Measurements from ENCODE around the gene COL13A1.
A peak's percentile ranks its signal among the peaks of the same experiment; 100 is the strongest.

The COL13A1 gene

DNA sequence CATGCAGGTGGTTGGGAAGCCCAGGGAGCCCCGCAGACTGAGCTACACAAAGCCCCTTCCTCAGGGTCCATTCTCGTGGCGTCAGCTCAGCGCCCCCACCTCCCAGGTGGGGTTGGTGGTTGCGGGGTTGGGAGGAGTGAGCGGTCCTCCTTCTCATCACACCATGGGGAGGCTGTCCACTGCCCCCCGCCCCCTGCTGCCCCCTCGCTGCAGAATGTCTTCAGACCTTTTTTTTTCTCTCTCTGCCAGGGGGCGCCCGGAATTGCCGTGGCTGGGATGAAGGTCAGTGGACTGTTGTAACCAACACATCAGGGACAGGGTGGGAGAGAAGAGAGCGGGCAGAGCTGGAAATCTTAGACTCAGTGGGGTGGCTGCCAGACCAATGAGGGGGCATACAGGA is 116.3 kb downstream of the COL13A1 start:
- ChIA-PET POLR2A (no interaction called here), CTCF (interaction anchor here (0.8 to 1.8 kb wide), 3 partner anchors 10 to 274 kb away, joined by 3 to 4 read pairs (median 3); no protein-coding TSS in a partner anchor)
- Histone ChIP-seq H3K9me3 (ENCODE audit: control extremely low read depth in 1 of 5, control insufficient read depth in 4 of 5, insufficient read depth in 2 of 5, low read depth in 1 of 5, low read length in 4 of 5) (no peaks in the 10 kb centered on the region), H3K4me1 (ENCODE audit: control extremely low read depth in 1 of 4, control insufficient read depth in 4 of 4, insufficient read depth in 4 of 4, low read length in 3 of 4) (no peaks in the 10 kb centered on the region), H3K27ac (ENCODE audit: insufficient read depth in 1 of 2, low read depth in 1 of 2, low read length in 2 of 2, poor library complexity in 1 of 2, severe bottlenecking in 2 of 2) (no peak overlapping the region), H3K27me3 (replicated peaks in 2 of 5; ENCODE audit: control insufficient read depth in 4 of 5, insufficient read depth in 5 of 5, low read length in 4 of 5) (peaks cover 0 to 2% (median 0%) of the 10 kb centered on the region in 5 experiments), H3K4me3 (ENCODE audit: control insufficient read depth in 1 of 7, extremely low read depth in 1 of 7, insufficient read depth in 4 of 7, low read depth in 2 of 7, low read length in 6 of 7) (no peak overlapping the region), H3K36me3 (ENCODE audit: control insufficient read depth in 4 of 4, insufficient read depth in 4 of 4, low read length in 3 of 4) (no peaks in the 10 kb centered on the region)
- WGBS (ENCODE audit: insufficient coverage) = 100% methylated on average over 1 of the region's 12 CpGs
- no peak for DNase-seq

DNA sequence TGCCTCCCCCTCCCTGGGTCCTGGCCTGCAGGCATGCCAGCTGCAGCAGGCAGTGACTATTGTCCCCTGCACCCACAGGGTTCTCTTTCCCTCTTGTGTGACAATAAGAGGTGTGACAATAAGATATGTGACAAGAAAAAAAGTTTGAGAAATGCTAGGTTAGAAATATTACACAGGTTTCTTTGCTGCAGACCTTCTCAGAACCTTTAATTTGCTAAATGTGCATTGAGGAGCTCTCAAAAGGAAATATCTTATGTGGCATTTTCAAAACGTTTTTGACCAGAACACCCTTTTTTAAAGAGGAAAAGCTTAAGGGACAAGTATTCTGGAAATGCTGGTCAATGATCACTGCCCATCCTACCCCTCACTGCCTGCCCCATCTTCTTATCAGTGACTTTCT is 117.5 kb downstream of the COL13A1 start:
- Histone ChIP-seq H3K4me3 (ENCODE audit: control insufficient read depth in 1 of 7, extremely low read depth in 1 of 7, insufficient read depth in 4 of 7, low read depth in 2 of 7, low read length in 6 of 7) (no peak overlapping the region), H3K9me3 (ENCODE audit: control extremely low read depth in 1 of 5, control insufficient read depth in 4 of 5, insufficient read depth in 2 of 5, low read depth in 1 of 5, low read length in 4 of 5) (no peaks in the 10 kb centered on the region), H3K27me3 (replicated peaks in 2 of 5; ENCODE audit: control insufficient read depth in 4 of 5, insufficient read depth in 5 of 5, low read length in 4 of 5) (peaks cover 0 to 2% (median 0%) of the 10 kb centered on the region in 5 experiments), H3K4me1 (ENCODE audit: control extremely low read depth in 1 of 4, control insufficient read depth in 4 of 4, insufficient read depth in 4 of 4, low read length in 3 of 4) (no peaks in the 10 kb centered on the region), H3K36me3 (ENCODE audit: control insufficient read depth in 4 of 4, insufficient read depth in 4 of 4, low read length in 3 of 4) (no peaks in the 10 kb centered on the region), H3K27ac (ENCODE audit: insufficient read depth in 1 of 2, low read depth in 1 of 2, low read length in 2 of 2, poor library complexity in 1 of 2, severe bottlenecking in 2 of 2) (no peak overlapping the region)
- ChIA-PET CTCF (no interaction called here), POLR2A (no interaction called here)
- no peak for DNase-seq
- 17% methylated on average over 1 of the region's 1 CpG for WGBS (ENCODE audit: insufficient coverage)

DNA sequence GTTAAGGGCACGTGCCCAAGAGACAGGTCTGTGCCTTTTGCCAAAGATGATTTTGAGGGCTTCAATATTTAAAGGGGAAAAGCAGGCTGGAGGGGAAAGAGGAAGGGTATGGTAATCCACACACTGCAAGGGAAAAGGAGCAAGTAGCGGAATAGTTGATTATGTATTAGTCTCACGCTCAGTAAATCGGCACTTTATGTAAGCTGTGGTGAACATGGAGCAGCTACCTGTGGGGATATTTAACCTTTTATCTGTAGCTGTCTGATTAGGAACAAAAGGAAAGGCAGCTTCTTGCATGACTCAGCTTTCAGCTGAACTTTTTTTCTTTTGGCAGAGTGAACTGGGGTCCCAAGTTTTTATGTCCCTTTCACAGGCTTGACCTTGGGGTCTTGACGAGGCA is 123.4 kb downstream of the COL13A1 start:
- no peak overlapping the region for H3K4me3 ChIP-seq (ENCODE audit: control insufficient read depth in 1 of 7, extremely low read depth in 1 of 7, insufficient read depth in 4 of 7, low read depth in 2 of 7, low read length in 6 of 7)
- WGBS (ENCODE audit: insufficient coverage) = 81% methylated on average over 5 of the region's 5 CpGs
- H3K9me3 ChIP-seq (ENCODE audit: control extremely low read depth in 1 of 5, control insufficient read depth in 4 of 5, insufficient read depth in 2 of 5, low read depth in 1 of 5, low read length in 4 of 5) = peaks cover 0 to 6% (median 0%) of the 10 kb centered on the region in 5 experiments
- no peaks in the 10 kb centered on the region for H3K4me1 ChIP-seq (ENCODE audit: control extremely low read depth in 1 of 4, control insufficient read depth in 4 of 4, insufficient read depth in 4 of 4, low read length in 3 of 4)
- no peak for DNase-seq
- H3K27me3 ChIP-seq (replicated peaks in 2 of 5; ENCODE audit: control insufficient read depth in 4 of 5, insufficient read depth in 5 of 5, low read length in 4 of 5) = peaks cover 0 to 6% (median 0%) of the 10 kb centered on the region in 5 experiments
- ChIA-PET CTCF (interaction anchor here (1.0 to 1.1 kb wide), 2 partner anchors 9 to 11 kb away, joined by 3 to 4 read pairs; no protein-coding TSS in a partner anchor), POLR2A (no interaction called here)
- no peaks in the 10 kb centered on the region for H3K36me3 ChIP-seq (ENCODE audit: control insufficient read depth in 4 of 4, insufficient read depth in 4 of 4, low read length in 3 of 4)
- H3K27ac ChIP-seq (ENCODE audit: insufficient read depth in 1 of 2, low read depth in 1 of 2, low read length in 2 of 2, poor library complexity in 1 of 2, severe bottlenecking in 2 of 2) = no peak overlapping the region

DNA sequence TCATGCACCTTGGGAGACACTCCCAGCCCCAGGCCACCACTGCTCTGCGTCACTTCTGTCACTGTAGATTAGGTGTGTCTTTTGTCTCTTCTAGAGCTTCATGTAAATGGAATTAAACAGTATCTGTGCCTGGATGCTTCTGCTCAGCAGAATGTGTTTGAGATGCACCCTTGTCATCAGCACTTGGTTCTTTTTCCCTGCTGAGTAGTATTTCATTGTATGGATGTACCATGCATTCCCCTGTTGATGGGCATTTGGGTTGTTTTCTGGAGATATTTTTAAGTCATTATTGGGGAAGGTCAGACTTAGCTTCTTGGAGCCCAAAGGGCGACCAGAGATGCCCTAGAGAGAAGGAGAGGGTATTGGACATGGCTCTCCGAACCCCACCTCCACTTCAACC is 126.6 kb downstream of the COL13A1 start:
- Histone ChIP-seq H3K4me3 (ENCODE audit: control insufficient read depth in 1 of 7, extremely low read depth in 1 of 7, insufficient read depth in 4 of 7, low read depth in 2 of 7, low read length in 6 of 7) (no peak overlapping the region), H3K27ac (ENCODE audit: insufficient read depth in 1 of 2, low read depth in 1 of 2, low read length in 2 of 2, poor library complexity in 1 of 2, severe bottlenecking in 2 of 2) (no peak overlapping the region), H3K9me3 (ENCODE audit: control extremely low read depth in 1 of 5, control insufficient read depth in 4 of 5, insufficient read depth in 2 of 5, low read depth in 1 of 5, low read length in 4 of 5) (peaks cover 0 to 6% (median 0%) of the 10 kb centered on the region in 5 experiments), H3K4me1 (ENCODE audit: control extremely low read depth in 1 of 4, control insufficient read depth in 4 of 4, insufficient read depth in 4 of 4, low read length in 3 of 4) (no peaks in the 10 kb centered on the region), H3K27me3 (replicated peaks in 2 of 5; ENCODE audit: control insufficient read depth in 4 of 5, insufficient read depth in 5 of 5, low read length in 4 of 5) (peaks cover 0 to 4% (median 0%) of the 10 kb centered on the region in 5 experiments), H3K36me3 (ENCODE audit: control insufficient read depth in 4 of 4, insufficient read depth in 4 of 4, low read length in 3 of 4) (no peaks in the 10 kb centered on the region)
- 90% methylated on average over 2 of the region's 3 CpGs for WGBS (ENCODE audit: insufficient coverage)
- no peak for DNase-seq
- CTCF ChIA-PET = interaction anchor here (1.0 kb wide), 1 partner anchor 11 kb away, joined by 3 read pairs; no protein-coding TSS in a partner anchor
- POLR2A ChIA-PET = no interaction called here

DNA sequence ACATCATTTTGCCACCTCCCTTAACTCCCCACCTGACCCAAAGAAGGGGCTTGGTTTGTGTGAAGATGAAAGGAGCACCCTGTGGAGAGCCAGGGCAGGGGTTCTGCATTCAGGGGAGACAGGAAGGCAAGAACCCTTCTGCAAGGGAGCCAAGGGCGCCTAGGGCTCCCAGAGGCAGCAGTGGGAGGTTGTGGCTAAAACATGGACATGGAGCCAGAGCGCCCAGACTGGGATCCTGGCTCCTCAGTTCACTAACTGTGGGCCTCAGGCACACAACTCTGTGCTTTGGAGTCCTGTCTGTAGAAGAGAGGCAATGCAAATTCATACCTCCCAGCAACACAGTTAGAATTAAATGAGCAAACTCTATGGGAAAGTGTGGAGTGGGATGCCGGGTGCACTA is 127.9 kb downstream of the COL13A1 start:
- Histone ChIP-seq H3K4me1 (ENCODE audit: control extremely low read depth in 1 of 4, control insufficient read depth in 4 of 4, insufficient read depth in 4 of 4, low read length in 3 of 4) (no peaks in the 10 kb centered on the region), H3K4me3 (ENCODE audit: control insufficient read depth in 1 of 7, extremely low read depth in 1 of 7, insufficient read depth in 4 of 7, low read depth in 2 of 7, low read length in 6 of 7) (no peak overlapping the region), H3K9me3 (ENCODE audit: control extremely low read depth in 1 of 5, control insufficient read depth in 4 of 5, insufficient read depth in 2 of 5, low read depth in 1 of 5, low read length in 4 of 5) (peaks cover 0 to 6% (median 0%) of the 10 kb centered on the region in 5 experiments), H3K27ac (ENCODE audit: insufficient read depth in 1 of 2, low read depth in 1 of 2, low read length in 2 of 2, poor library complexity in 1 of 2, severe bottlenecking in 2 of 2) (no peak overlapping the region), H3K36me3 (ENCODE audit: control insufficient read depth in 4 of 4, insufficient read depth in 4 of 4, low read length in 3 of 4) (no peaks in the 10 kb centered on the region), H3K27me3 (replicated peaks in 2 of 5; ENCODE audit: control insufficient read depth in 4 of 5, insufficient read depth in 5 of 5, low read length in 4 of 5) (peaks cover 0 to 4% (median 0%) of the 10 kb centered on the region in 5 experiments)
- ChIA-PET CTCF (no interaction called here), POLR2A (no interaction called here)
- no peak for DNase-seq
- WGBS (ENCODE audit: insufficient coverage) = 94% methylated on average over 2 of the region's 3 CpGs

DNA sequence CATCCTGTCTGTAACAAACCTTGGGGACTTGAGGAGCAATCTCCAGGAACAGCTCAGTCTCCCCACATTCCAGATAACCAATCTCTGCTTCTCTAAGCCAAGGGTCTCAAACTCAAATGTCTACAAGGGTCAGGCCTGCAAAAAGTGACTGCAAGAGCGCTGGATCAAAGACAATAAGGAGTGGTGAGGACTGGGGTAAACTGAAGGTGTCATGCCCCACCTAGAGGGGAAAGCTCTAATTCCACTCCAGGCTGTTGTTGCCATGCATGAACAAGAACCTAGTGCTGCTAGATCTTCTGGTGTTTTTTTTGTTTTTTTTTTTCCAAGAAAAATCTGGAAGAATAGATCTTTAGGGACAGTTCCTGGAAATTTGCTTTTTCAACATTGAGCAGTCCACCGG is 133.1 kb downstream of the COL13A1 start:
- no peak overlapping the region for H3K4me3 ChIP-seq (ENCODE audit: control insufficient read depth in 1 of 7, extremely low read depth in 1 of 7, insufficient read depth in 4 of 7, low read depth in 2 of 7, low read length in 6 of 7)
- DNase-seq = no peak
- no peaks in the 10 kb centered on the region for H3K9me3 ChIP-seq (ENCODE audit: control extremely low read depth in 1 of 5, control insufficient read depth in 4 of 5, insufficient read depth in 2 of 5, low read depth in 1 of 5, low read length in 4 of 5)
- H3K4me1 ChIP-seq (ENCODE audit: control extremely low read depth in 1 of 4, control insufficient read depth in 4 of 4, insufficient read depth in 4 of 4, low read length in 3 of 4) = no peaks in the 10 kb centered on the region
- H3K27ac ChIP-seq (ENCODE audit: insufficient read depth in 1 of 2, low read depth in 1 of 2, low read length in 2 of 2, poor library complexity in 1 of 2, severe bottlenecking in 2 of 2) = no peak overlapping the region
- POLR2A ChIA-PET = no interaction called here
- no peaks in the 10 kb centered on the region for H3K36me3 ChIP-seq (ENCODE audit: control insufficient read depth in 4 of 4, insufficient read depth in 4 of 4, low read length in 3 of 4)
- peaks cover 0 to 4% (median 0%) of the 10 kb centered on the region in 5 experiments for H3K27me3 ChIP-seq (replicated peaks in 2 of 5; ENCODE audit: control insufficient read depth in 4 of 5, insufficient read depth in 5 of 5, low read length in 4 of 5)
- WGBS (ENCODE audit: insufficient coverage) = 100% methylated on average over 2 of the region's 2 CpGs
- CTCF ChIA-PET = interaction anchor here (1.5 kb wide), 1 partner anchor 18 kb away, joined by 4 read pairs; no protein-coding TSS in a partner anchor

DNA sequence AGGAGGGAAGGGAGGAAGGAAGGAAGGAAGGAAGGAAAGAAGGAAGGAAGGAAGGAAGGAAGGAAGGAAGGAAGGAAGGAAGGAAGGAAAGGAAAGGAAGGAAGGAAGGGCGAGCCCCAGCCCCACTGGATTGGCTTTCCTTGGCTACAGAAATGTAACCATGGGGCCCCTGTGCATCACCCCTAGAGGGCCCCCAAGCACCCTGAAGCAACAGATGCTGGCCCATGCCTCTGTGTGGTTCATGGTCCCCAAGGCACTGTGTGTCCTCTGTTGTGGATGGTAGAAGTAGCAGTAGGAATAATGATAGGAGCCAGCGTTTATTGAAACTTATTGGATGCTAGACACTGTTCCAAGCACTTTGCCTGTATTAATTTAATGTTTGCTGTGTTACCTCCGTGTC is 134.4 kb downstream of the COL13A1 start:
- H3K4me1 ChIP-seq (ENCODE audit: control extremely low read depth in 1 of 4, control insufficient read depth in 4 of 4, insufficient read depth in 4 of 4, low read length in 3 of 4) = no peaks in the 10 kb centered on the region
- POLR2A ChIA-PET = no interaction called here
- peak; percentile 31 to 64 (median 62) for DNase-seq
- no peak overlapping the region for H3K4me3 ChIP-seq (ENCODE audit: control insufficient read depth in 1 of 7, extremely low read depth in 1 of 7, insufficient read depth in 4 of 7, low read depth in 2 of 7, low read length in 6 of 7)
- CTCF ChIA-PET = no interaction called here
- peaks cover 0 to 7% (median 3%) of the 10 kb centered on the region in 5 experiments for H3K9me3 ChIP-seq (ENCODE audit: control extremely low read depth in 1 of 5, control insufficient read depth in 4 of 5, insufficient read depth in 2 of 5, low read depth in 1 of 5, low read length in 4 of 5)
- H3K27me3 ChIP-seq (replicated peaks in 2 of 5; ENCODE audit: control insufficient read depth in 4 of 5, insufficient read depth in 5 of 5, low read length in 4 of 5) = peaks cover 0 to 4% (median 0%) of the 10 kb centered on the region in 5 experiments
- H3K27ac ChIP-seq (ENCODE audit: insufficient read depth in 1 of 2, low read depth in 1 of 2, low read length in 2 of 2, poor library complexity in 1 of 2, severe bottlenecking in 2 of 2) = no peak overlapping the region
- no peaks in the 10 kb centered on the region for H3K36me3 ChIP-seq (ENCODE audit: control insufficient read depth in 4 of 4, insufficient read depth in 4 of 4, low read length in 3 of 4)
- 55% methylated on average over 3 of the region's 3 CpGs for WGBS (ENCODE audit: insufficient coverage)

All from common myeloid progenitor, CD34-positive (primary cell).